Transverse colon (tissue), 4 donors: Measurements from ENCODE around the gene ADCY5. TPM values are rescaled to one million over a fixed set of nuclear protein-coding genes. Genes with fewer than 3 reads are reported as not detected.

Experiments used
- DNase-seq: peaks from one replicate; pipeline ENCODE4 v3.0.0-alpha.2; 2019
- H3K27ac ChIP-seq, 4 donors: fragments of 200-600 bp; sonication (generic); 2 replicates each; pipeline ENCODE4 v1.5.1; 2016 to 2018; ENCODE audit warnings: inconsistent platforms in 4 of 4
- H3K27me3 ChIP-seq: fragments of 200-600 bp; sonication (generic); 2 replicates; pipeline ENCODE4 v1.5.1; 2017; ENCODE audit warnings: inconsistent platforms
- H3K36me3 ChIP-seq, 4 donors: fragments of 200-600 bp; sonication (generic); 2 replicates each; pipeline ENCODE4 v1.5.1; 2017 to 2019; ENCODE audit warnings: inconsistent platforms in 4 of 4
- H3K4me1 ChIP-seq, 4 donors: fragments of 200-600 bp; sonication (generic); 2 replicates each; pipeline ENCODE4 v1.5.1; 2017 to 2020; ENCODE audit warnings: inconsistent platforms in 4 of 4
- H3K4me3 ChIP-seq, 4 donors: fragments of 200-600 bp; sonication (generic); 1 replicate in 1 of 4; 2 replicates in 3 of 4; pipeline versions ENCODE4 v1.5.1 to v1.6.1; 2017 to 2019; ENCODE audit warnings: inconsistent platforms in 4 of 4
- H3K9me3 ChIP-seq, 2 donors: fragments of 200-600 bp; sonication (generic); 2 replicates each; pipeline ENCODE4 v1.5.1; 2017 to 2019; ENCODE audit warnings: inconsistent platforms in 2 of 2
- EP300 ChIP-seq: sonication (generic); formaldehyde crosslinking; IDR thresholded peaks from one replicate; pipeline ENCODE4 v1.6.1; 2017; ENCODE audit warnings: antibody characterized with exemption, low read depth
- POLR2A ChIP-seq: fragments of 450-650 bp; IDR thresholded peaks from one replicate; pipeline ENCODE4 v1.6.1; 2016; ENCODE audit warnings: antibody characterized with exemption, mild to moderate bottlenecking, moderate library complexity
- POLR2AphosphoS5 ChIP-seq, 3 donors: sonication (generic); formaldehyde crosslinking; IDR thresholded peaks; one replicate each; pipeline ENCODE4 v1.6.1; 2016; ENCODE audit warnings: antibody characterized with exemption in 3 of 3
- WGBS, 2 donors: methylation state at CpG; one replicate each; pipeline ENCODE4 v1.1.5; 2018; ENCODE audit warnings: low coverage in 1 of 2; 5-methylcytosine and 5-hydroxymethylcytosine counted together
- in situ Hi-C, 4 donors: fragments of 200-750 bp; cut with MboI; loops; one replicate each; pipeline versions ENCODE4 v1.15.0 to v1.15.1; 2017; ENCODE audit warnings: low sequenced_read_pairs in 3 of 4, low pct_ligation_motif_present in 1 of 4, low pct_unique_long_range_greater_than_20kb in 1 of 4
- intact Hi-C: fragments of 100-400 bp; cut with DNase I; formaldehyde crosslinking; loops from one replicate; pipeline ENCODE4 v1.15.1; 2023; ENCODE audit warnings: low total_unique reads
- total RNA-seq, 4 donors: library from RNA; depleted of rRNA; stranded (reverse); fragments of >200 nt; gene quantifications; one replicate each; pipeline ENCODE4 v1.1.0, GENCODE V29; 2016
- TF ChIP-seq, protein P1 (sequence below), 5 experiments: fragments of 200-600 bp in 3 of 5; fragments of 450-650 bp in 2 of 5; sonication (generic) in 3 of 5; IDR thresholded peaks; 1 replicate in 2 of 5; 2 replicates in 3 of 5; pipeline ENCODE4 v1.5.1; 2016 to 2017; ENCODE audit warnings: antibody characterized with exemption in 5 of 5, inconsistent platforms in 3 of 5, mild to moderate bottlenecking in 2 of 5, moderate library complexity in 1 of 5

ADCY5 gene
- total RNA-seq, 4 donors from 2014 or later: 13.9 to 42.0 (median 28.6) TPM

DNA sequence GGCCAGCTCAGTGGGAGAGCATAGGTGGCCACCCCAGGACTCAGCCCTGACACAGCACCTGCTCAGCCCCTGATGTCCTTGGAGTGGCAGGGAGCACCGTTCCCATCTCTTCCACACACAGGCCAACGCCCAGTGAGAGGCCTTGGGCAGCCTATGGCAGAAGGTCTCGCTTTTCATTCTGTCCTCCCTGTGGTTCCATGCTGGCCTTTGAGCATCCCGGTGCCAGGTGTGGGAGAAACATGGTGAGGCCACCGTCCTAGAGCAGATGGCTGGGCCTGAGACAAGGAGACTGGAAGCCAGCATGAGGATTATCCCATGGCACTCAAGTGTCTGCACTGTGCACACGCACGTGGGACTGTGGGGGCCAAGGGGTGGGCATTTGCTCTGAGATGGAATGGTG, 25.1 kb downstream of the ADCY5 start:
- Histone ChIP-seq H3K27ac (peak overlapping the region; percentile 53 to 77 (median 68)), H3K36me3 (no peaks in the 10 kb centered on the region), H3K4me1 (peaks cover 41 to 58% (median 49%) of the 10 kb centered on the region in 4 donors), H3K4me3 (no peak overlapping the region), H3K9me3 (no peaks in the 10 kb centered on the region), H3K27me3 (no peaks in the 10 kb centered on the region)
- intact Hi-C loops (no loop called here), in situ Hi-C loops (no loop called here)
- DNase-seq: no peak
- TF ChIP-seq POLR2AphosphoS5 (IDR thresholded peaks at IDR 0.05): no peak
- TF ChIP-seq EP300: no peak
- TF ChIP-seq, protein P1, sequence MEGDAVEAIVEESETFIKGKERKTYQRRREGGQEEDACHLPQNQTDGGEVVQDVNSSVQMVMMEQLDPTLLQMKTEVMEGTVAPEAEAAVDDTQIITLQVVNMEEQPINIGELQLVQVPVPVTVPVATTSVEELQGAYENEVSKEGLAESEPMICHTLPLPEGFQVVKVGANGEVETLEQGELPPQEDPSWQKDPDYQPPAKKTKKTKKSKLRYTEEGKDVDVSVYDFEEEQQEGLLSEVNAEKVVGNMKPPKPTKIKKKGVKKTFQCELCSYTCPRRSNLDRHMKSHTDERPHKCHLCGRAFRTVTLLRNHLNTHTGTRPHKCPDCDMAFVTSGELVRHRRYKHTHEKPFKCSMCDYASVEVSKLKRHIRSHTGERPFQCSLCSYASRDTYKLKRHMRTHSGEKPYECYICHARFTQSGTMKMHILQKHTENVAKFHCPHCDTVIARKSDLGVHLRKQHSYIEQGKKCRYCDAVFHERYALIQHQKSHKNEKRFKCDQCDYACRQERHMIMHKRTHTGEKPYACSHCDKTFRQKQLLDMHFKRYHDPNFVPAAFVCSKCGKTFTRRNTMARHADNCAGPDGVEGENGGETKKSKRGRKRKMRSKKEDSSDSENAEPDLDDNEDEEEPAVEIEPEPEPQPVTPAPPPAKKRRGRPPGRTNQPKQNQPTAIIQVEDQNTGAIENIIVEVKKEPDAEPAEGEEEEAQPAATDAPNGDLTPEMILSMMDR (IDR thresholded peaks at IDR 0.05): no peak
- no peak for TF ChIP-seq POLR2A
- 74% methylated on average over 7 of the region's 7 CpGs; no CpG with 5 or more reads in 1 of the 2 donors for WGBS, 2 donors

DNA sequence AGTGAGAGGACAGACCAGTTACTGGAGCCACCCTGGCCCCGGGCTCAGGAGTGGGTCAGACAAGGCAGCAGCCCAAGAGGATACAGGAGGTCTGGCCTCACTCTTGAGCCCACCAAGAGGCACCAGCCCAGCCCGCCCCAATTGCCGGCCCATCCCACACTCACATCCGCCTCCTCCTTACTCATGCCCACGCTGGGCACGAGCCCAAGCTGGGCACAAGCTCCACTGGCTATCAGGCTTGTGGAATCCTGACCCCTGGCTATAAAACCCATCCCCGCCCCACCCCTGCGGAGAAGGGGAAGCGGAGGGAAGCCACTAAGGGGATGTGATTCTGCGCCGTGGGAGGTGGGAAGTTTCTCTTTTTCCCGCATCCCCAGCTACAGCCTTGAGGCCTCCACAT, 25.9 kb downstream of the ADCY5 start:
- intact Hi-C loops: no loop called here

DNA sequence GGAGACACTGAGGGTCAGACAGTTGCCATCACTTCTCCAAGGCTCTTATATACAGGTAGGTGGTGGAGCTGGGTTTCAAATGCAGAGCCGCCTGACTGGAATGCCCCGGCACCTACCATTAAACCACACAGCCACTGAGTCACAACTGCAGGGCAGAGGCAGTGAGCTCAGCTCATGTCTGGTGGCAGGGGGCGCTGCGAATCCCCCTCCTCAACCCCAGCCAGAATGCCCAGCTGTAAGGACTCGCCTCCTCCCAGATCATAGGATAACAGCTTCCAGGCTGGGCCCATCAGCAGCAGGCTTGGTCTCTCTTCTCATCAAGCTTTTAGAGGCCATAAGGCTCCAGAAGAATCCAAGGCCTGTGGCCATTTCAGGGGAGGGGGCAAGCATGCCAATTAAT, 26.4 kb downstream of the ADCY5 start:
- no peaks in the 10 kb centered on the region for H3K36me3 ChIP-seq
- no peak overlapping the region for H3K4me3 ChIP-seq
- H3K4me1 ChIP-seq: peaks cover 41 to 57% (median 49%) of the 10 kb centered on the region in 4 donors
- in situ Hi-C loops: no loop called here
- 74% methylated on average over 5 of the region's 5 CpGs; no CpG with 5 or more reads in 1 of the 2 donors for WGBS, 2 donors
- H3K27ac ChIP-seq: peak overlapping the region; percentile 53 to 77 (median 68)
- no peaks in the 10 kb centered on the region for H3K27me3 ChIP-seq
- intact Hi-C loops: no loop called here
- DNase-seq: no peak
- no peaks in the 10 kb centered on the region for H3K9me3 ChIP-seq
- TF ChIP-seq EP300 (no peak), POLR2AphosphoS5 (IDR thresholded peaks at IDR 0.05) (no peak), POLR2A (no peak)
- TF ChIP-seq, protein P1 (IDR thresholded peaks at IDR 0.05): no peak

More for the DNA sequence above, 25.9 kb downstream of the ADCY5 start:
- peak; percentile 82 for DNase-seq
- peaks cover 41 to 57% (median 49%) of the 10 kb centered on the region in 4 donors for H3K4me1 ChIP-seq
- 44% methylated on average over 12 of the region's 12 CpGs; no CpG with 5 or more reads in 1 of the 2 donors for WGBS, 2 donors
- no peaks in the 10 kb centered on the region for H3K27me3 ChIP-seq
- peak overlapping the region; percentile 53 to 77 (median 68) for H3K27ac ChIP-seq
- in situ Hi-C loops: no loop called here
- no peak overlapping the region for H3K4me3 ChIP-seq
- H3K9me3 ChIP-seq: no peaks in the 10 kb centered on the region
- no peak for TF ChIP-seq POLR2A
- TF ChIP-seq, protein P1 (IDR thresholded peaks at IDR 0.05): no peak
- no peak for TF ChIP-seq EP300
- TF ChIP-seq POLR2AphosphoS5 (IDR thresholded peaks at IDR 0.05): peak in 1 of 3 donors; percentile 22
- no peaks in the 10 kb centered on the region for H3K36me3 ChIP-seq

DNA sequence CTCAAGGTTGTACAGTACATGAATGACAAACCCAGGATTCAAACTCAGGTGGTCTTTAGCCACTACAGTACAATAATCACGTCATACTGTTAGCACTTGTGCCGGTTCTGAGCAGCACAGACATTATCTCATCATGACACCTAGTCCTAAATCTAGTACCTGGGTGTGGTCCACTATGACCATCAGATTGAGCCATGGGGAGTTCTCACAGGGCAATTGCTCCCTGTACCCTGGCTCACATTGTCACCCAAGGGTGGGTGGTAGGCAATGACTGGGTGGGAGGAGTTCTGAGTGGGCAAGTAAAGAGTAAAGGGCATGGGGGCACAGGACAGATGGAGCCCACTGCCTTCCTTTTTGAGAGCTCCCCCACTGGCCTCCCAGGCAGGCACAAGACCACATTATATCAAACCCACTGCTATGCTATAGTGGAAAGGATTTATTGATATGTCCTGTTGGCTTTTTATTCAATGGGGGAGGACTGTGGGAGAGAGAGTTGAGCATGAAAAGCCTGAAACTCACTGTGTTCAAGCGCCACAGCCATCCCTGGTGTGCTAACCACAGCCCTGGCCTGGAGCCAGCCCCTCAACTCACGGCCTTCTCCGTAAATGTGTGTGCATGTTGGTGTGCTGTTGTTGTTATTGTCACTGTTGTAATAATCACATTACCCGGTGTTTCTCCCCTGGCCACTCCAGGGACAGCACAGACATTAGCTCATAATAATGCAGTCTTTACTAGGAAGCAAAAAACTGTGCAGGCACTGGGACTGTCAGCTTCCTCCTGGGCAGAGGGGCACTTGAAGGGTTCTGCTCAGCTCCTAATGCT, 27.3 kb downstream of the ADCY5 start:
- peak overlapping the region; percentile 53 to 77 (median 68) for H3K27ac ChIP-seq
- H3K27me3 ChIP-seq: no peaks in the 10 kb centered on the region
- H3K36me3 ChIP-seq: no peaks in the 10 kb centered on the region
- no peak overlapping the region for H3K4me3 ChIP-seq
- peak; percentile 50 for DNase-seq
- no peak for TF ChIP-seq POLR2AphosphoS5 (IDR thresholded peaks at IDR 0.05)
- no peak for TF ChIP-seq POLR2A
- TF ChIP-seq EP300: no peak
- TF ChIP-seq, protein P1 (IDR thresholded peaks at IDR 0.05): no peak
- intact Hi-C loops (no loop called here), in situ Hi-C loops (no loop called here)
- WGBS, 2 donors: 24% methylated on average over 6 of the region's 6 CpGs; no CpG with 5 or more reads in 1 of the 2 donors
- H3K4me1 ChIP-seq: peaks cover 41 to 61% (median 49%) of the 10 kb centered on the region in 4 donors
- no peaks in the 10 kb centered on the region for H3K9me3 ChIP-seq
